ENCODE data around the gene SLC2A14.

GRCh38 chr12:7797698-7798398 is 74.9 kb downstream of the SLC2A14 start:
- TF ChIP-seq, protein P1, sequence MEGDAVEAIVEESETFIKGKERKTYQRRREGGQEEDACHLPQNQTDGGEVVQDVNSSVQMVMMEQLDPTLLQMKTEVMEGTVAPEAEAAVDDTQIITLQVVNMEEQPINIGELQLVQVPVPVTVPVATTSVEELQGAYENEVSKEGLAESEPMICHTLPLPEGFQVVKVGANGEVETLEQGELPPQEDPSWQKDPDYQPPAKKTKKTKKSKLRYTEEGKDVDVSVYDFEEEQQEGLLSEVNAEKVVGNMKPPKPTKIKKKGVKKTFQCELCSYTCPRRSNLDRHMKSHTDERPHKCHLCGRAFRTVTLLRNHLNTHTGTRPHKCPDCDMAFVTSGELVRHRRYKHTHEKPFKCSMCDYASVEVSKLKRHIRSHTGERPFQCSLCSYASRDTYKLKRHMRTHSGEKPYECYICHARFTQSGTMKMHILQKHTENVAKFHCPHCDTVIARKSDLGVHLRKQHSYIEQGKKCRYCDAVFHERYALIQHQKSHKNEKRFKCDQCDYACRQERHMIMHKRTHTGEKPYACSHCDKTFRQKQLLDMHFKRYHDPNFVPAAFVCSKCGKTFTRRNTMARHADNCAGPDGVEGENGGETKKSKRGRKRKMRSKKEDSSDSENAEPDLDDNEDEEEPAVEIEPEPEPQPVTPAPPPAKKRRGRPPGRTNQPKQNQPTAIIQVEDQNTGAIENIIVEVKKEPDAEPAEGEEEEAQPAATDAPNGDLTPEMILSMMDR (IDR thresholded peaks at IDR 0.05) = no peak
- no peak for TF ChIP-seq EP300 (IDR thresholded peaks at IDR 0.05)
- TF ChIP-seq POLR2AphosphoS5 (IDR thresholded peaks at IDR 0.05) = no peak
- no peak for TF ChIP-seq POLR2A (IDR thresholded peaks at IDR 0.05; ENCODE audit: low read depth)
